HFFc6 (cell line): ENCODE data around the gene FLT3LG. TPM values are rescaled to one million over a fixed set of nuclear protein-coding genes. Genes with fewer than 3 reads are reported as not detected.
"Not testable (repeated sequence)": the region's sequence is repeated elsewhere in the genome, so short reads cannot be mapped to it uniquely, and the experiment has no call there.

Experiments
- DNase-seq: peaks from one replicate; pipeline ENCODE4 v3.0.0-alpha.2; 2018
- H3K27ac Mint-ChIP-seq: 2 replicates; pipeline ENCODE4 v1.8.0; 2020; ENCODE audit warnings: mild to moderate bottlenecking, mixed read lengths
- H3K27me3 Mint-ChIP-seq: 2 replicates; pipeline ENCODE4 v1.8.0; 2021; ENCODE audit warnings: mild to moderate bottlenecking, moderate library complexity, mixed read lengths; ENCODE audit not compliant: insufficient read depth
- H3K36me3 Mint-ChIP-seq: 2 replicates; pipeline ENCODE4 v1.8.0; 2021; ENCODE audit warnings: low read depth, mixed read lengths
- H3K4me1 Mint-ChIP-seq: 2 replicates; pipeline ENCODE4 v1.8.0; 2020; ENCODE audit warnings: low read depth, mixed read lengths
- H3K4me3 Mint-ChIP-seq: 2 replicates; pipeline ENCODE4 v1.8.0; 2020; ENCODE audit warnings: mild to moderate bottlenecking, moderate library complexity, mixed read lengths
- H3K9me3 Mint-ChIP-seq: 2 replicates; pipeline ENCODE4 v1.8.0; 2020; ENCODE audit warnings: mild to moderate bottlenecking, mixed read lengths
- CTCF ChIP-seq: fragments of 200-600 bp; sonication (generic); IDR thresholded peaks from 2 replicates; pipeline ENCODE4 v1.5.0; 2021; ENCODE audit warnings: antibody characterized with exemption, mild to moderate bottlenecking
- total RNA-seq, 6 experiments: library from RNA; stranded (reverse); fragmentation: NEBNext Ultra II Directional; extraction: Animal tissue kit (Norgen Biotek cat#: 25700); gene quantifications; 2 replicates in 1 of 6; 3 replicates in 5 of 6; pipeline ENCODE4 v1.2.3, GENCODE V29; 2021

Gene FLT3LG
- total RNA-seq, 6 experiments from 2014 or later: 4.9 to 12.5 (median 9.4) TPM

DNA sequence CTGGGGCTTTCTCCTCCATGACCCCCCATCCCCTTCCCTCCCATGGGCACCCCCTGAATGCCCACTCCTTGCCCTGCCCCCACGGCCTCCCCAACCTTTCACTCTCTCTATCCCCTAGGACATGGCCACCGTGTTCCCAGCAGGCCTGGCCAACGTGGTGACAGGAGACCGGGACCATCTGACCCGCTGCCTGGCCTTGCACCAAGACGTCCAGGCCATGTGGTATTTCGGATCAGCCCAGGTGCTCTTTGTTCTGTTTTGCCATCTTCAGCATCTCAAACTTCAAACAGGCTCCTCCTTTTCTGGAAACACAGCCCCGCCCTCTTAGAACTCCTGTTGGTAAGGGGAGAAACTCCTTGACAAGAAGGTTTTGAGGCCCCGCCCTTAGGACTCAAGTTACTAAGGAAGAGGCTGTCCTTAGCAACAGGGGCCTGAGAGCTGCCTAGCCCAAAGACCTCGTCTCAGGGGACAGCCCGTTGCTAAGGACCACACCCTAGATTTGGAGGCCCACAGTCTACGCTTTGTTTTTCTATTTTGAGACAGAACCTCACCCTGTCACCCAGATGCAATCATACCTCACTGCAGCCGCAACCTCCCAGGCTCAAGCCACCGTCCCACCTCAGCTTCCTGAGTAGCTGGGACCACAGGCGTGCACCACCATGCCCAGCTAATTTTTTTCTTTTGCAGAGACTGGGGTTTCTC is 5.1 kb upstream of the FLT3LG start:
- TF ChIP-seq CTCF: no peak
- Mint-ChIP-seq H3K9me3 (no peaks in the 10 kb centered on the region), H3K4me1 (peaks cover 9% of the 10 kb centered on the region), H3K27ac (no peak overlapping the region), H3K4me3 (no peak overlapping the region), H3K36me3 (no peaks in the 10 kb centered on the region), H3K27me3 (no peaks in the 10 kb centered on the region)
- DNase-seq: no peak

GRCh38 chr19:49469828-49470614 is 4.0 kb upstream of the FLT3LG start:
- H3K27me3 Mint-ChIP-seq: no peaks in the 10 kb centered on the region
- H3K27ac Mint-ChIP-seq: no peak overlapping the region
- no peak overlapping the region for H3K4me3 Mint-ChIP-seq
- no peaks in the 10 kb centered on the region for H3K36me3 Mint-ChIP-seq
- no peaks in the 10 kb centered on the region for H3K9me3 Mint-ChIP-seq
- TF ChIP-seq CTCF: peak; percentile 31; the same call in 1 of the 2 replicates
- DNase-seq: no peak
- peaks cover 14% of the 10 kb centered on the region for H3K4me1 Mint-ChIP-seq

- Mint-ChIP-seq H3K4me1 (peaks cover 20% of the 10 kb centered on the region), H3K27me3 (no peaks in the 10 kb centered on the region)
- no peak for TF ChIP-seq CTCF
These were observed 3.4 kb upstream of the FLT3LG start for GRCh38 chr19:49470615-49470978.

GRCh38 chr19:49472936-49473335 is 1.1 kb upstream of the FLT3LG start:
- no peaks in the 10 kb centered on the region for H3K9me3 Mint-ChIP-seq
- no peak for TF ChIP-seq CTCF
- peaks cover 29% of the 10 kb centered on the region for H3K4me1 Mint-ChIP-seq
- no peaks in the 10 kb centered on the region for H3K27me3 Mint-ChIP-seq
- H3K4me3 Mint-ChIP-seq: peak overlapping the region; percentile 89
- no peak for DNase-seq
- H3K36me3 Mint-ChIP-seq: no peaks in the 10 kb centered on the region
- H3K27ac Mint-ChIP-seq: peak overlapping the region; percentile 48

More at GRCh38 chr19:49470615-49470978, 3.4 kb upstream of the FLT3LG start:
- no peak for DNase-seq
- Mint-ChIP-seq H3K4me3 (no peak overlapping the region), H3K9me3 (no peaks in the 10 kb centered on the region), H3K36me3 (no peaks in the 10 kb centered on the region), H3K27ac (no peak overlapping the region)

GRCh38 chr19:49473501-49473867 is 531 bp upstream of the FLT3LG start:
- peak overlapping the region; percentile 89 for H3K4me3 Mint-ChIP-seq
- not testable (repeated sequence) for H3K36me3 Mint-ChIP-seq

DNA sequence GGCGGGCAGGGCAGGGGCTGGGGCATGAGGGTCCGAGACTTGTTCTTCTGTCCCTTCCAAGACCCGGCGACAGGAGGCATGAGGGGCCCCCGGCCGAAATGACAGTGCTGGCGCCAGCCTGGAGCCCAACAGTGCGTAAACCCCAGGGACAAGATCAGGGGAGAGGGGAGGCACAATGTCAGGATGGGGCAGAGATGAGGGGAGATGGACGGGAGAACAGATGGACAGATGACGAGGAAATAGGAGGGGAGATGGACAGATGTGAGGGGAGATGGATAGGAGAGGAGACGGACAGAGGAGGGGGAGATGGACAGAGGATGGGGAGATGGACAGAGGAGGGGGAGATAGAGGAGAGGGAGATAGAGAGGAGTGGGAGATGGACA is 518 bp downstream of the FLT3LG start:
- DNase-seq: no peak
- Mint-ChIP-seq H3K27ac (peak overlapping the region; percentile 84), H3K9me3 (no peaks in the 10 kb centered on the region), H3K27me3 (no peaks in the 10 kb centered on the region), H3K4me1 (peaks cover 29% of the 10 kb centered on the region), H3K36me3 (no peaks in the 10 kb centered on the region), H3K4me3 (peak overlapping the region; percentile 89)
- no peak for TF ChIP-seq CTCF

More at GRCh38 chr19:49473501-49473867, 531 bp upstream of the FLT3LG start:
- not testable (repeated sequence) for H3K9me3 Mint-ChIP-seq, H3K27me3 Mint-ChIP-seq, DNase-seq
- H3K27ac Mint-ChIP-seq: peak overlapping the region; percentile 84; the same call in 1 of the 2 replicates
- H3K4me1 Mint-ChIP-seq: peaks cover 29% of the 10 kb centered on the region
